Epidermal melanocyte (primary cell): ENCODE results near the gene SYNDIG1.

Experiments
- DNase-seq: peaks from one replicate; pipeline ENCODE4 v3.0.0; 2011; ENCODE audit warnings: low spot score; ENCODE audit not compliant: insufficient read length

The SYNDIG1 gene

DNA sequence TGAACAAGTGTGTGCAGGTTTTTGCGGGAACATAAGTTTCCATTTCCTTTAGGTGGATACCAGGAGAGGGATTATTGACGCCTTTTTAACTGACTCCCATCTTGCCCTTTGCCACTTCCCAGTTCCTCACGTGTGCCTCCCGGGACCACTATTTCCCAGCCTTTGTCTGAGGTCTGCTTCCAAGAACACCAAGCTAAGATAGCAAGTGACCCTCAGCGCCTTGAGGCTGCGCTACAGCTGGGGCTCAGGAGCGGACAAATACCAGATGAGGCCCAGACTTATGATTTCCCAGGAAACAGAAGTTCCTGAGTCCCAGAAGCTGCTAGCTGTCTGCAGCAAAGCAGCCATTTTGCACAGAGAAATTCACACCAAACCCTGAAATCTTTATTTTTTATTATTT is 216.7 kb downstream of the SYNDIG1 start:
- DNase-seq = no peak

DNA sequence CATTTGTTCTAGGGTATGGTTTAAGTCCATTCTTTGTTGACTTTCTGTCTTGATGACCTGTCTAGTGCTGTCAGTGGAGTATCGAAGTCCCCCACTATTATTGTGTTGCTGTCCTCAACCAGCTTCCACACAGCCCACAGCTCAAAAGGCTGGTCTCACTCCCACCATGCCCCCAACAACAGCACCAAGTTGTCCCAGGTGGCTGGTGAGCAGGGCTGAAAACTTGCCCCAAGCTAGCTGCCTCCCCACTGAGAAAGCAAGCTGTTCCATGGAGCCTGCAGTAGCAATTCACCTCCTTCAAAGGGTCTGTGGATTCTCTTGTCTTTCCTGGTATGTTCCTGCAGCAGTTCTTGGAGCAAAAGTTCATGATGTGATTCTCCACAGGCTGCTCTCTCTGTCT is 221.0 kb downstream of the SYNDIG1 start:
- DNase-seq = no peak

DNA sequence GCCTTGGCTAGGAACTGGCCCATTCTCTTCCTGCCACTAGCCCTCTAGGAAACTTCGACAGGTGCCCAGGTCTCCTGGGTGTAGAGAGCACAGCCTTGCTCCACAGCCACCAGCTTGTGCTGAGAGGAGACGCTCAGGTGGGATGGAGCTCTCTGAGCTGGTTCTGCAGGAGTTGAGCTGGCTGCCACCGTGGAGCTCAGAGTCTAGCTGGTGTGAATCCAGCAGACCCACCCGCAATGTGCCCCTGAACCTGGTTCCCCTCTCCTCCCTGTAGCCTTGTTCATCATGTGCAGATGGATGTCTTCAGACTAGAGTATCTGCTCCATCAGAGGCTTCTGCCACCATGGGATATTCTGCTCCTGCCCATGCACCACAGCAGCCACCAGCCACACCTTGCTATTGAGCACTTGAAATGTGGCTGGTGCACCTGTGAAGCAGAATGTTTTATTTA is 222.5 kb downstream of the SYNDIG1 start:
- DNase-seq = no peak

DNA sequence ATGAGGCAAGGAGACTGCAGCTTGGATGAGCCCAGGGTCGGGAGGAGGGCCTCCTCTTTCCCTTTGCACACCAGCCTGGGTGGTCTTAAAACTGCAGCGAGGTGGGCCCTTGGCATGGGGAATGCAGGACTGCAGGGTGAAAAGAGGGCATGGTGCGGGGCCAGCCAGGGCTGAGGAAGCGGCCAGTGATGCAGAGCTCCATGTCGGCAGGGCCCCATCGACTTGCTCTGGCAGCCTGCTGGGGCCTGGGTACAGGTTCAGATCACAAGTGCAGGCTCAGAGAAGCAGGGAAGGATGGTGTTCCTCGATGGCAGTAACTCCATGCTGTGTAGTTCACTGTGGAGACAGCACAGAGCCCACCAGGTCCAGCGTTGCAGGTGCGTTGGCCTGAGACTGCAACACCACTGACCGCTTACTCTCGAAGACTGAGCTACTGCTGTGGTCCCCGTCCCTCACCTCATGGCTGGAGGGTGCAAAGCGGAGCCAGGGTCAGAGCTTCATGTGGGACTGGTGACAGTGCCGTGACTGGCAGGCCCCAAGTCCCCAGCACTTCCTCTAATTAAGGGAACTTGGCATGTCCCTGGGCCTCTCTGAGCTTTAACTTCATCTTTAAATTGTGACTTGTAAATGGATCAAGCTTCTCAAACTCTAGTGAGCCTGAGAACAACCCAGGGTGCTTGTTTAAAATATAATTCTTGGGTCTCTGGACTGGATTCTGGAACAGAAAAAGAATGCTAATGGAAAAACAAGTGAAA is 223.2 kb downstream of the SYNDIG1 start:
- DNase-seq = no peak

DNA sequence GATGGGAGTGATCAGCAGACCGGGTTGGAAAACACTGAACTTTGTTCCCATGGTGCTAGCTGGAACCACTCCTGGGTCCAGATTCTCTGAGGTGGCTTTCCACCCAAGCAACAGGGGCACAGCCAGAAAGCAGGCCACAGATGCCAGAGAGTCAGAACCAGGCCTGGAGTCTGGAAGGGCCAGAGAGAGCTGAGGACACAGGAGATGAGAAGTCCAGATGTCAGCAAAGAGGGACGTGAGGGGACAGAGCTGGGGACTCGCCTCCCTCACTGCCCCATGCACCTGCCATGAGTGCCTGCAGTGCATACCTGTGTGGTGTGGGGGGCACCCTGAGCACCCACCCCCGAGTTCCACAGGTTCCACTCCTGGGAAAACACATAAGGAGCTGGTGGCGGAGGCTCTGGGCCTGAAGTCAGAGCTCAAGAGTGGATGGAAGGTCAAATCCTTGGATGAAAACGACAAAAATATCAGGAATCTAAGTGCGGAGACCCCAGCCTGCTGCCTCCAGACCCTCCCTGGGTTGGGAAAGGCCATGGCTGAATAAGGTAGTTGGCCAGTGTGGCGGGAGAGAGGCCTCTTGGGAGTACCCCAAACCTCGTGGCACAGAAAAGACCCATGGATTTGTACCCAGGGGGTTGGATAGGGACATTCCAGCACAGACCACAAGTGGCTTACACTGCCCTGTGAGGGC is 224.2 kb downstream of the SYNDIG1 start:
- DNase-seq = no peak

DNA sequence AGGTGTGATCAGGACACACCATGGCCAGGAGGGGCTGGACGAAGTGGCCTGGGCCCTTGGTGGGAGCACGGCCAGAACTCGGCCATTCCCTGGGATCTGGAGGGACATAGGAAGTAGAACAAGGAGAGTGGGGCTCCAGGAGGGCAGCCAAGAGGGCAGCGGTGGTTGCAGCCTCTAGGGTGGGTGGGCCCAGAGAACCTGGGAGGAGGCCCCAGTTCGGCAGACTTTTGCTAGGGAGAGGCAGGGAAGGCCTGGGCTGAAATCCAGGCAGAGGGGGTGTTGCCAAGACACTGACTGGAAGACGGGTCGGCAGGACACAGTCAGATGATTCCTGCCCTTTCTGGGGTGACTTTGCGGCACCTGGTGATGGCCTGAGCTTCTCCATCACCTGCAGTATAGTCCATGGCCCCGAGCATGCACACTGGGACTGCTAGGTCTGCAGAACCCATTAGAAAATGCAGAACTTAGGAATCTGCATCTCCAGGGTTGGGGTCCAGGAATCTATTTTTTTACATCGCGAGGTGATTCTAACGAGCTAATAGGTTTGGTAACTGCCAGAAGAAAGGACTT is 224.8 kb downstream of the SYNDIG1 start:
- DNase-seq = no peak

DNA sequence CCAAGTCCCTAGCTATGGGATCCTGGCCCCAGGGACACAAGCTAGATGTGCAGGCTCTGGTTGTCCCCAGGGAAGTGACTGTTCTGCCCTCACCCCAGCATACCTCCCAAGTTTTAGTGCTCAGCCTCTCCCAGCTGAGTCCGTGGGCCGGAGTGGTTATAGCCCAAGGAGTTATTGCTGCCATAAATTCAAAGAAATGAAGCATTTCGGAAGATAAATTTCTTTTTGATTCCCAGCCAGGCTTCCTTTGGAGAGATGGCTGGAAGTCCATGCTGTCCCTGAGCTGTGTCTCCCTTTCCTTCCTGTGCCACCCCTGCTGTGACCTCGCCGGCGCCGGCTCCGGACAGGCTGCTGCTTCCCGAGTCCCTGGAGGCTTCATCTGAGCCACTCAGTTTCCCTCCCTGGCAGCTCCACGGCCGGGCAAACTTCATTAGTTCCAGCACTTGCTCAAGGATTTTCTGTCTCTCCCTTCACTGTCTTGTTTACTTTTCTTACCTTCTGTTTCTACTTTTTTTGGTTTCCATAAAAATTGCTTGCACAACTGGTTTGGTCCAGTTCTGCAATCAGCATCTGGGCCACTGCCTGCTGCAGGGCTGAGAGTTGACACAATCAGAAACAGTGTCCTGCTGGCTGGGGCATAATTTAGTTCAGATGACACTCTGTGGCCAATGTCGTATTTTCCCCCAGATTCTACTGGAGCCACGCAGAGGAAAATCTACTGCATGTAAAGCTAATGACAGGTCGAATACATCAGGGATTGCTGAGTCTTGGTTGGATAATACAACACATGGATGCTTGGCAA is 225.5 kb downstream of the SYNDIG1 start:
- DNase-seq = no peak

DNA sequence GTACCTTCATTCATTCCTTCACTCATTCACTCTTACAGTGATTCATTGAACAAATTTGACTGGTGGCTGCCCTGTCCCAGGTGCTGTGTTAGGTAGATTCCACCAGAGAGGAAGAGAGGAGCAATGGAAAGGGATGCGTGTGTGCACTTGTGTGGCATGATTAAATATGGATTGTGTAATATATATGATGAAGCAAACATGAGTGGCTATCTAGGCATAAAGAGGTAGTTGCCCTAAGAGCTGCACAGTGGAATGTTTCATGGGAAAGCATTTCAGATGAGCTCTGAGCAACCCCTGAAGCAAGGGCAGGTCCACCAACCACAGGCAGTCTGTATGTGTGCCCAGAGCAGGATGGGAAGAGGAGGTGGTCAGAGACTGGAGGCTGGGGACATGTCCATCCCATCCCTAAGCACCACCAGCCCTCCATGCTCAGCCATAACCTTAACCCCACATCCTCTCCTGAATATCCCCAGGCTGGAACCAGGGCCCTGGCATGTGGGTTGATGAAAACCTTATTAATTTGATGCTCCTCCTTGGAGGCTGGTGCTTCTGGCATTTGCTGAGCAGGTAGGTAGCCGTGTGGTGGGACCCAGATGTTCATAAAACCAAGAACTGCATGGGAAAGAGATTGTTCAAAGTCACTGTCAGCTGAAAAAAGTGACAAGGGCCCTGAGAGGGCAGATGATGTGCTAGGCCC is 226.2 kb downstream of the SYNDIG1 start:
- DNase-seq = no peak

DNA sequence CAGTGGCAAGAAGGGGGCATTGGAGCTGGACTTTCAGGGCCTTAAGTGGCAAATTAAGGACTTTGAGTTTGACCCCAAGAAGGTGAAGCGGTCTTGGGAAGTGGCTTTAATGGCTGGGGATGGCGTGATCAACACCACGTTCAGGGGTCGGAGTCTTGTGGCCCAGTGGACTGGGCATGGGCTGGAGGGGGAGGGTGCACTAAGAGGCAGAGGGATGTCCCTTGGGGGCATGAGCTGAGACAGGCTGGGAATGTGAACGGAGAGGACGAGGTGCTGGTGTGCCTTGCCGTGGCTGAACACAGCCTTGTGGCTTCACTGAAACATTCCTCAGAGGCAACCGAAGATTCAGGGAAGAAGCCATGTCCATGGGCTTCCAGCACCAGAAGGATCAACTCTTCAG is 227.0 kb downstream of the SYNDIG1 start:
- no peak for DNase-seq

DNA sequence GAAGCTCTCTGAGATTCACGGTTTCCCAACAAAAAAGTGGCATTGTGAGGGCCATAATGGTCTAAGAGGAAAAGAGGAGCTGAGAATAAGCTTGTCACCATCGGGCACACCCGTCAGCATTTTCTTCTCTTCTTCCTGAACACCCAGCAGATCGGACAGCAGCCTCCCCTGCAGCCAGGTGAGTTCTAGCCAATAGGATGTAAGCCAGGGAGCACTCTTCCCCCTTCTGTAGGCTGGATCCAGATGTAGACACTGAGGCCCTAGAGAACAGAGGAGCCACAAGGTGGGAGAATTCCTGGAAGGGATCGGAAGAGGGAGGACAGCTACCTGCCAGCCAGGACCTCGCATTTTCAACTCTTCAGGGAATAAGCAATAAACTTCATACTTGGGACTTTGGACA is 228.0 kb downstream of the SYNDIG1 start:
- no peak for DNase-seq

DNA sequence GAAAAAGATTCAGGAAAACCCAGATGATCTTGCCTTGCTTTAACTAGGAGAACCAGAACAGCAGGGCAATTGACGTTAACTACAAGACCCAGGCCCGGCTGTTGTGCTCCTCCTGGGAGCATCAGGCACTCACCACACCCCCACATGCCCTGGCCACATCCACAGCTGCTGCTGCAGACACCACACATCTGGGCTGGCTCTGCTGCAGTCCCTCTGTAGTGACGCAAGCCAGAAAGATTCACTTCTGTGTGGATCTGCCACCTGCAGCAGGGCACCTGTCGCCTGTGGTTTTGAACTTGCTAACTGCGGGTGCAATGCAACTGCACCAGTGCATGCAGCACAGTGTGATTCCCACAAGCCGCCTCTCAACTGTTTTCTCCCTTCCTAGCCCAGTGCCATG is 228.8 kb downstream of the SYNDIG1 start:
- no peak for DNase-seq

DNA sequence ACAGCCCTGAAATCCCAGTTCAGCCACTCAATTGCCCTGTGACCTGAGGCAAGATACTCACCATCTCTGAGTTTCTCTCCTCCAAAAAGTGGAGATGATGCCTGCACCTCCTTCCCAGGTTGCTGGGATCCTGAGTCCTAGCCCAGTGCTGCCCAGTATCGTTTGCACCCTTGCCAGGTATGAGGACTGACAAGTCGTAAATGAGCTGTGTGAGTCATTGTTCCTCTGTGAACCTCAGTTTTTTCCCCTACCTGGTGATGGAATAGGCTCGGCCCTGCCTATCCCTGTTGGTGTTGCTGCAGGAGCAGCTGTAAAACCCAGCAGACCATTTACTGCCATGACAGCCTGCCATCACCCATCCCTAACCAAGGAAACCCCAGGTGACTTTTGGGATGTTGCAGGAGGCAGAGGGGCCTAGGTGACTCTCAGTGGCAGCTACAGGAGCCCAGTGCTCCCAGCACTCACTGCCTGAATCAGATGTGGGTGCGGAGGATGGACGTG is 229.3 kb downstream of the SYNDIG1 start:
- DNase-seq = no peak

DNA sequence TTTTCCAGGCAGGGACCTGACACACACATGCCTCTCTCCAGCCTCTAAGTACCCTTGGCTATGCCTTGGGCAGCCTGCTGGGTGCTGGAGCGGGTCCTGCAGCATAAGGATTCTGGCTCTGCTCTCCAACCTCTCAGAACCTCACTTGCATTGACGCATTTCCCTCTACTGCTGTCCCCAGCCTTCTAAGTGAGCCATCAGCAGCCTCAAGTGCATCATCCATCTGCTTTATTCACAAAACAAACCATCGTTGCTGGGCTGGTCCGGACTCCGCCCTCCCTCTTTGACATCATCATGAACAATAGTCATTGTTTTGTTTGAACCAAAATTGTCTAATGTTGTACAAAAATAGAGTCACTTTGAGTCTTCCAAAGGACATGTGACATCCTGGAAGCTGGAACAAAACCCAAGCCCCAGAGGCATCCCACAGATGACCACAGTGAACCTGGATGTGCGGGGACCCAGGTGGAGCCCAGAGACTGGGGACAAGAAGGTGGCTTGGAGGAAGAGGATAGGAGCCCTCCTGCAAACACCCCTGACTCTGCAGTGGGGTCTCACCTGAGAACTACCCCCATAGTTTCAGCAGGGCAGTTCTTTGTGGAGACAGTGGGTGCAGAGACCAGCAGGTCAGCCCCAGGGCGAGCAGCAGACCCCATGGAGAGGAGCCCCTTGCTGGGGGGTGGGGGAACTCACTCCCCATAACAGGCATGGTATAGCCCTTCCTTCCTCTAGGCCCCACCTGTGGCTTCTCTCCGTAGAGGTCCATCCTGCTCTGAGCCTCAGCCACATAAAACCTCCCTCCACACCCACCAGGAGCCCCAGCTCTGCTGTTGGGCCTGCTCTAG is 230.1 kb downstream of the SYNDIG1 start:
- DNase-seq = no peak

DNA sequence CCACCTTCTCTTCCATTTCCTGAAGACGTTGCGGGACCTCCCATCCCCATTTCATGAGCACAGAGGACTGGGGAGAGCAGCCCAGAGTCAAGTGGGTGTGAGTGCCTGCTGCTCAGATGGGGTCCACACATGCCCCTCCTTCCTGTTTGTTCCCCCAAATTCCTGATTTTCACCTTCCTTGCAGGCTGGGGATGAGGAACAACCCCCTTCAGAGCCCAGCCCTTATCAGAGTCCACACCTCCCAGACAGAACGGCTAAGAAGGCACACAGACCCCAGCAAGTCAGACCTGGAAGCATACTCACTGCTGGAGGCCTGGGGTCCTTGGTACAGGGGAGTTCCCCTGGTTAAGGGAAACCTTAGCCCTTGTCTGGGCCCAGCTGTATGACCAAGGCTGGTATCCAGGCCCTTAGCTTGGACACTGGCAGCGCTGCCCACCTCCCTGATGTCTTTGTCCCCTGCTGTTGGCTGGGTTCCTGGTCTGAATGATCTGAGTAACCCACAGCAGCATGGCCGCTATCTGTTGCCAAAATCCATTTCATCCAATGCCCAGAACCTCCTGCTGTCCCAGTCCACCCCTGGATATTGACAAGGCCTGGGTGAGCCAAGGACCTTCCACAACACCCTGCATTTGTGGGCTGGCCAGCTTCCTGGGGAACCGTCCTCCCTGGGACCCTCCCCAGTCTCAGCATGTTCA is 230.9 kb downstream of the SYNDIG1 start:
- no peak for DNase-seq

DNA sequence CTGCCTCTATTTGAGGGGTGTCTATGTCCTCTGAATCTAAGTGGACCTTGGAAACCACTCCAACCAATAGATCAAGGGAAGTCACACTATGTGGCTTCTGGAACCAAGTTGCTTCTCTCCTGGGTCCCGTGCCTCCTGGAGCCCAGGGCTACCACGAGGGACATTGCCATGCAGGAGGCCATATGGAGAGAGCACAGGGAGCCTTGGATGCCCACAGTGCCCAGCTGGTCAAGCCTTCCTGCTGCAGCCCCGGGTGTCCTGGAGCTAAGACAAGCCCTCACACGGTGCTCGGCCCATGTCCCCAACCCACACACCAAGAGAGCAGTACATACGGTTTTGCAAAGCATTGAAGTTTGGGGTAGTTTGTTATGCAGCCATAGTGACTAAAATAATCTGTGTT is 231.6 kb downstream of the SYNDIG1 start:
- DNase-seq = no peak

DNA sequence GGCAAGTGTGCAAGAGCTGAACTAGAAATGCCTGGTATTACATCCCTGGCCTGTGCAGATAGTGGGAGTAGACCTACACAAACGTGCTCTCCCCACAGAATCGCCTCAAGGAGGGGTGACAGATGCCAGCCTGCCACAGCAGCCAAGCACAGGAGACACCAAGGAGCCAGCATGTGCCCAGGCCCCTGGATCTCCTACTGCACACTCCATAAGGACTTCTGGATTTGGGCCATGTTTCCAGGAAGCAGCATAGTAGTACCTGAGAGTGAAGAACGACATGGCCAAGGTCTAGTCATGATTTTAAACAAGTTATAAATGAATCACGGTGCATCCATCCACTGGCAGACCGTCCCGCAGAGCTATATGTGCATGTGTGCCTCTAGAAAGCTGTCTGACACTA is 232.2 kb downstream of the SYNDIG1 start:
- DNase-seq = no peak

DNA sequence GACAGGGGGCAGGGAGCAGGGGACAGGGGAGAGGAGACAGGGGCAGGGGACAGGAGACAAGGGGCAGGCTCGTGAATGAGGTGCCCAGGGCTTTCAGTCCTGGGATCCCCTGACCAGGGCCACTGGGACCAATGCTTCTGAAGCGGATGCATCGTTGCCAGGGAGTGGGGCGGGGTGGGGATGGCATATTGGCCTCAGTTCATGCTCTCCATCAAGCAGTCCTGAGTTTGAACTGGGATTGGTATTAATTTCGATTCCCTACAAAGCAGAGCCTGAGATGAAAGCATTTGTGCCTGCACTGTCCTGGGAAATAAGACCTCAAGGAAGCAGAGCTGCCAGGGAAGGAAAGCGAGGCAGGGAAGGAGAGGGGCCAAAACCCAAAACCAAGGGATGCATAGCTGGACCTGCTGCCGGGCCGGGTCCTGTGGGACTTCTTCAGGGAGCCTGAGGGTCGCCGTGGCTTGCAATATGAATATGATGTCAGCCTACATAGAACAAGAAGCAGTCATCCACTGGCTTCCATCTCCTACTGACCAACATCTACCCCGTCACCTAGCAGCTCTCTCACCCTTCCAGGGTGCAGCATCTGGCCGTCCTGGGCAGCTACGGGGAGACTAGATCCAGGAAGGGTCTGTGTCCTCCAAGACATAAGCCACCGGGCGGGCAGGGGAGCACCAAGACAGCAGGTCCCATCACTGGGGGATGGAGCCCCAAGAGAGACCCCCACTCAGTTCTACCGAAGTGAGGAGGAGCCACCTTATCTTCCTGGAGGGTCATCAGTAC is 233.3 kb downstream of the SYNDIG1 start:
- no peak for DNase-seq

DNA sequence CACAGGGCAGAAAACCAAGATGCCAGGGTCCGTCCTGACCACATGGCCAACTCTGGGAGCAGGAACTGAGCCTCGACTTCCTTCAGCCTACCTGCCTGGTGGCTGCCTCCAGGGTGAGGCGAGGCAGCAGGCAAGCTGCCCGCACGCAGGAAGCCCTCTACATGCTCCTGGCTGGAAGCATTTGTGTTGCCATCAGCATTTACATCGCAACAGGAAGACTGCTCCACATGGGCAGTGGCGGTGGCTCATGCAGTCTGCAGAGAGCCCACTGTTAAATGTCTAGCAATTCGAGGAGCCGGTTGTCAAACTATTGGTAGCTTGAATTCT is 233.8 kb downstream of the SYNDIG1 start:
- DNase-seq = no peak

DNA sequence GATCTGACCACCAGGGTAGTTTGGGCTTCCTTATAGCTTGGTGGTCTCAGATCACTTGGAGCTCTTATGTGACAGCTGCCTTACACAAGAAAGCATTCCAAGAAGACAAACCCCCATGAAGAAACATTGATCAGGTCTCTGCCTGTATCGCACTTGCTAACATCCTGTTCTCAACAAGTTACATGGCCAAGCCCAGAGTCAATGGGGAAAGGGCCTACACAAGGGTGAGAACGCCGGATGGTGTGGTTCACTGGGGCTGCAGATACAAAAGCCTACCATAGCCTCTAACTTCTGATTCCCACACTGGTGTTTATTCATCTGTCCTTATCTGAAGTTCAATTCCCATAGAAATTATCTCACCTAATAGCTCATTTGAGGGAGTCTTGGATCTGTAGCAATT is 235.5 kb downstream of the SYNDIG1 start:
- no peak for DNase-seq
